Medulla oblongata (tissue), 1 donor: ENCODE results near the gene POU2F1.

Source experiments
- DNase-seq: peaks from one replicate; pipeline ENCODE4 v3.0.0-alpha.2; 2015; ENCODE audit errors: extremely low spot score

Gene POU2F1

DNA sequence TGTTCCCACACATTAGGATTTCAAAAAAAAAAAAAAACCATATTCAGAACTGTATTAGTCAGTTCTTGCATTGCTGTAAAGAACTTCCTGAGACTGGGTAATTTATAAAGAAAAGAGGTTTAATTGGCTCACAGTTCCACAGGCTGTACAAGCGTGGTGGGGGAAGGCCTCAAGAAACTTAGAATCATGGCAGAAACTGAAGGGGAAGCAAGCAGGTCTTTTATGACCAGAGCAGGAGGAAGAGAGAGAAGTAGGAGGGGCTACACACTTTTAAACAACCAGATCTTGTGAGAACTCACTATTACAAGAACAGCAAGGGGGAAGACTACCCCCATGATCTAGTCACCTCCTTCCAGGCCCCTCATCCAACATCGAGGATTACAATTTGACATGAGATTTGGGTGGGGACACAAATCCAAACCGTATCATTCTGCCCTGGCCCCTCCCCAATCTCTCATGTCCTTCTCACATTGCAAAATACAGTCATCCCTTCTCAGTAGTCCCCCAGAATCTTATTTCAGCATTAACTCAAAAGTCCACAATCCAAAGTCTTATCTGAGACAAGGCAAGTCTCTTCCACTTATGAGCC, 51.8 kb downstream of the POU2F1 start:
- DNase-seq, result no peak

DNA sequence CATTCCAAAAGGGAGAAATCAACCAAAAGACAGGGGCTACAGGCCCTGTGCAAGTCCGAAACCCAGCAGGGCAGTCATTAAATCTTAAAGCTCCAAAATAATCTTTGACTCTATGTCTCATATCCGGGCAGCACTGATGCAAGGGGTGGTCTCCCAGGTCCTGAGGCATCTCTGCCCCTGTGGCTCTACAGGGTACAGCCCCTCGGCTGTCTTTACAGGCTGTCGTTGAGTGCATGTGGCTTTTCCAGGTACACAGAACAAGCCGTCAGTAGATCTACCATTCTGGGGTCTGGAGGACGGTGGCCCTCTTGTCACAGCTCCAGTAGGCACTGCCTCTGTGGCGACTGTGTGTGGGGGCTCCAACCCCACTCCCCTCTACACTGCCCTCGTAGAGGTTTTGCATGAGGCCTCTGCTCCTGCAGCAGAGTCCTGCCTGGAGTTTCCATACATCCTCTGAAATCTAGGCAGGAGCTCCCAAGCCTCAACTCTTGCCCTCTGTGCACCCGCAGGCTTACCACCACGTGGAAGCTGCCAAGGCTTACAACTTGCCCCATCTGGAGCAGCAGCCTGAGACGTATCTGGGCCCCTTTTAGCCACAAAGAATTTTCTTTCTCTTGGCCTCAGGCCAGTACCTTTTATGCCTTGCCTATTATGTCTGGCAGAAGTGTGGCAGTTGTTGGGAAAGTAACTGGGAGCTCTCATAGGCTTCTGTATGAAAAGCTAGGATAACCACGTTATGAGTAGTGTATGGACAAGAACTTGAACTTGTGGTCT, 52.5 kb downstream of the POU2F1 start:
- peak; percentile 13 for DNase-seq

DNA sequence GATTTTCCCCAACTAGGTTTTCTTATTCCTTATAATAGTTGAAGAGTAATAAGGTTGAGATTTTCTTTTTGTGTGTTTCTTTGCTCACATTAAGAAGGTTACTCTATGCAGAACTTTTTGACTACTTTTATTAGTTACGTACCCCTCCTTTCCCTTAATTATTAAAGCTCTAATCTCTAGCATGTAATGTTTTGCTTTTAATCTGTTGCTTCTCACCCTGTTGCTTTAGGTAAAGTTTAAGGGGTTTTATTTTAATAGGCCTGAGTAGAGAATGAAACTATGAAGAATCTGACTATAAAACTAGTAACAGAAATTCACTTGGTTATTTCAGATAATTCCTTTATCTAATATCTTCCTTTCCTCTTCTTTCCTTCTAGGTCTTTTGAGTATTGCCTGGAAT, 53.4 kb downstream of the POU2F1 start:
- DNase-seq, result no peak

GRCh38 chr1:167276969-167277368, 56.3 kb downstream of the POU2F1 start:
- DNase-seq, result no peak

GRCh38 chr1:167278497-167278896, 57.8 kb downstream of the POU2F1 start:
- DNase-seq, result no peak

- no peak for DNase-seq
Observed at GRCh38 chr1:167280912-167281311, 60.2 kb downstream of the POU2F1 start.

GRCh38 chr1:167288390-167289074, 67.8 kb downstream of the POU2F1 start:
- DNase-seq, result no peak

DNA sequence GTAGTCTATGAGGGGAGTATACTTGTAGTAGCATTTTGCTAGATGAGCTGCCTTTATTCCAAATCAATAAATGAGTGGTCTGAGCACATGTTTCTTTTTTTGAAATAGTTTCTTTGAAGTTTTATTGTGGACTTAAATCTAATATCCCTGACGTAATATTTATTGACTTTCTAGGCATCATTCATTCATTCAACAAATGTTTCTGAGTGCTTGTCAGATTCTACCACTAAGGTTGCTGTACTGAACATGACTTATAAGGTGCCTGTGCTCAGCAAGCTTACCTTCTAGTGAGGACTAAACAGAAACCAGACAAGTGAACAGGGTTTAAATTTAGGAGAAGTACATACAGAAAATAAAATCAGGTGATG, 68.4 kb downstream of the POU2F1 start:
- DNase-seq, result no peak

DNA sequence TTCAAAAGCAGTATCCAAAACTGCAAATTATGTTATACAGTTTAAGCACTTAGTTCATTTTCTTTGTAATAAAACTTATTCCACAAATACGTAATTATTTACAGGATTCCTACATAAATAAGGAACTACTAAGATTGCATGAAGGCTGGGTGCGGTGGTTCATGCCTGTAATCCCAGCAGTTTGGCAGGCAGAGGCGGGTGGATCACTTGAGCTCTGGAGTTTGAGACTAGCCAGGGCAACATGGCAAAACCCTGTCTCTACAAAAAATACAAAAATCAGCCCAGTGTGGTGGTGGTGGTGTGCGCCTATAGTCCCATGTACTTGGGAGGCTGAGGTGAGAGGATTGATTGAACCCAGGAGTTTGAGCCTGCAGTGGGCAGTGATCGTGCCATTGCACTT, 69.3 kb downstream of the POU2F1 start:
- no peak for DNase-seq

- no peak for DNase-seq
Observed at GRCh38 chr1:167291539-167292185, 71.0 kb downstream of the POU2F1 start.

DNA sequence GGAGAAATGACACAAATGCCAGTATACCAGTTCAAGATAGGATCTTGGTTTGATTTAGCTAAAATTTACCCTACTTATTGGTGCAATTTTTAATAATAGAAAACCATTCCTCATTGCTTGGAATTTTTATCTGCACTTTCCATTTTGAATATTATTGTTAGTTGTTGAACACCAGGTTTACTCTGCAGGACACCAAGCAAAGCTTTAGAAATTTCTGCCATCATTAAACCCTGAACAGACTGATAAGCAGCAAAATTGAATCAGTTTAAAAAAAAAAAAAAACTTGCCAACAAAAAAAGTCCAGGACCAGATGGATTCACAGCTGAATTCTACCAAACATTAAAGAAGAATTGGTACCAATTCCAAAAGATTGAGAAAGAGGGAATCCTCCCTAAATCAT, 71.5 kb downstream of the POU2F1 start:
- no peak for DNase-seq

GRCh38 chr1:167293057-167293456, 72.4 kb downstream of the POU2F1 start:
- no peak for DNase-seq

- DNase-seq, result no peak
Observed at GRCh38 chr1:167294528-167294927, 73.8 kb downstream of the POU2F1 start.

DNA sequence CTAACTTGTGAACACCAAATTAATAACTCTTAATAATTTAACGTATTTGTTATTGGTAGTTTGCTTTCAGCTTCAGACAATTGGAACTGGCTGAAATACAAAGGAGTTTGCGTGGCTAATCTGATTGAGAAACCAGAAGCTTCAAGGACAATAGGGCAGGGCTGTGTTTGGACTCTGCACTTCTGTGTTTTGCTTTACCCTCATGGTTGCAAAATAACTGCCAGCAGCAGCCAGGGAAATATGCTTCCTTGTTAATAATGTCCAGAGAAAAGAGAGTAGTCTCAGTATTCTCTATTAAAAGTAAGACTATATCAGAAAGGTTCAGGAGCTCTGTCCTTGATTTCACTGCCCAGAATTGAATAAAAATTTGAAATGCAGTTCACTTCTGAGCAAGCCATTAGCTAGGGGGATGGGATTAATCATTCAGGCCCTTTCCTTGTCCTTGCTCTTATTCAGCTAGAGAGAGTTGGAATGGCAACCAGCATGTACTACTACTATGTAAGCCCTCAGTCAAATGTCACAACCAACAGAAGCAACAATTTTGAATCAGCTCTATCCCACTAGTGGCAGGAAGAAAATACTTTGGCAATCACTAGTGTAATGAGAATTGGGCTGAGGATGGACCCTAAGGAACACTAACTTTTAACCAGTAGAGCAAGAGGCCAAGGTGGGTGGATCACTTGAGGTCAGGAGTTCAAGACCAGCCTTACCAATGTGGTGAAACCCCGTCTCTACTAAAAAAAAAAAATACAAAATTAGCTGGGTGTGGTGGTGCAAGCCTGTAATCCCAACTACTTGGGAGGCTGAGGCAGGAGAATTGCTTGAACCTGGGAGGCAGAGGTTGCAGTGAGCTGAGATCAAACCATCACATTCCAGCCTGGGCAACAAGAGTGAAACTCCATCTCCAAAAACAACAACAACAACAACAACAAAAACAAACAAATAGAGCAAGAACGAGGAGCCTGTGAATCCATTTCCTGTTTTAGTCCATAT, 76.8 kb downstream of the POU2F1 start:
- no peak for DNase-seq

- no peak for DNase-seq
Observed at GRCh38 chr1:167298325-167298724, 77.6 kb downstream of the POU2F1 start.

GRCh38 chr1:167301355-167301754, 80.7 kb downstream of the POU2F1 start:
- no peak for DNase-seq

DNA sequence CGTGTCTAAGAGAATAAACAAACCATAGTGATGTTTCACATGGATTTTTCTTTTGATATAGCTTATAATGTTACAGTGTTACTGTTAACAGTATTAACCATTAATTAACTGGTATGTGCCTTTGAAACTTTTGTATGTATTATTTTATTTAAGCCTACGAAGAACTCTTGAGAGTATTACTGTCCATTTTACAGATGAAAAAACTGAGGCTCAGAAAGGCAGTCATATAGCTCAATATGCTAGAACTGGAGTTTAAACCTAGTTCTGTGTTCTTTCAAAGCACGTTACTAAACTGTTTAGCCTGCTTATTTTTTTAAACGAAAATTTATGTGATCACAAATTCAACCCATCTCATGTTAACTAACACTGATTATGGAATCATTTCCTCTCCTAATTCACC, 83.5 kb downstream of the POU2F1 start:
- no peak for DNase-seq

- no peak for DNase-seq
Observed at GRCh38 chr1:167305059-167305705, 84.5 kb downstream of the POU2F1 start.

DNA sequence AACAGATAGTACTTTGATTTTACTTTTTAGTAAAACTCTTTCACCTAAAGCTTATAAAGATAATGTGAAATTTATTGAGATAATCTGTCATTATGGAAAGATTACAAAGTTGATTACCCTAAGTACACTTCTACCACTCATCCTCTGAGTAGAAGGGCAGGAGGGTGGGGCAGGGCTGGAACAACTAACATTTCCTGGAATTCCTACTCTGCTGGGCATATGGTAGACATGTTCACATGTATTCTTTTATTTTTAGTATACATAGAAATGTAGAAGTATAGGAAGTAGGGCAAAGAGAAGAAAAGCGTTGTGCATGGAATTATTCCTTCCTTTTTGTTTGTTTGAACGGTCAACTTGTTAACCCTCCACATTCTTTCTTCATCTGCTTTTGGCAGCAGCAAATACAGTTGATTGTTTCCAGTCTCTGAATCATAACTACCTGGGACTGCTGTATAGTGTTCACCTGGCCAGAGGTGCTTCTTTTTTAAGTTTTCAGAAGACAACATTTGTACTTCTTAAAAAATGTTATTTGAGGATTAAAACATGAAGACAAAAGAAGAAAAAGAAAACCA, 85.1 kb downstream of the POU2F1 start:
- no peak for DNase-seq

DNA sequence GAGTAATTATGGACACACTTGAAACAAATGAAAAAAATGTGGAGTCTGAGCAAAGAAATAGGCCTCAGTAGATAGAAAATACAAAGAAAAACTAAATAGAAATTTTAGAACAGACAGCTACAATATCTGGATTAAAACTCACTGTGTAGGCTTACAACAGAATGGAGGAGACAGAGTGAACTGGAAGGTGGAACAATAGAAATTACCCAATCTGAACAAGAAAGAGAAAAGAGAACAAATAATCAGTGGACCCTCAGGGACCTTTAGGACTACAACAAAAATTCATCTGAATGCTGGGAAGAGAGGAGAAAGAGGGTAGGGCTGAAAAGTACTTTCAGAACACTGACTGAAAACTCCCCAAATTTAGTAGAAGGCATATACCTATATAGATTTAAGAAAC, 90.0 kb downstream of the POU2F1 start:
- no peak for DNase-seq

- DNase-seq, result no peak
Observed at GRCh38 chr1:167312871-167313270, 92.2 kb downstream of the POU2F1 start.
